GM12865 (cell line): ENCODE data around the gene GALE.

Experiments
- DNase-seq: peaks from one replicate; pipeline ENCODE4 v3.0.0; 2010; ENCODE audit warnings: low read depth
- H3K4me3 ChIP-seq: 2 replicates; pipeline ENCODE4 v1.5.1; 2011; ENCODE audit warnings: mild to moderate bottlenecking, low read depth, low read length, control low read depth
- CTCF ChIP-seq: IDR thresholded peaks from 2 replicates; pipeline ENCODE4 v1.5.1; 2011; ENCODE audit warnings: low read length, control low read depth, low read depth, inconsistent platforms; ENCODE audit not compliant: insufficient read depth; ENCODE audit errors: missing control alignments

Gene GALE

DNA sequence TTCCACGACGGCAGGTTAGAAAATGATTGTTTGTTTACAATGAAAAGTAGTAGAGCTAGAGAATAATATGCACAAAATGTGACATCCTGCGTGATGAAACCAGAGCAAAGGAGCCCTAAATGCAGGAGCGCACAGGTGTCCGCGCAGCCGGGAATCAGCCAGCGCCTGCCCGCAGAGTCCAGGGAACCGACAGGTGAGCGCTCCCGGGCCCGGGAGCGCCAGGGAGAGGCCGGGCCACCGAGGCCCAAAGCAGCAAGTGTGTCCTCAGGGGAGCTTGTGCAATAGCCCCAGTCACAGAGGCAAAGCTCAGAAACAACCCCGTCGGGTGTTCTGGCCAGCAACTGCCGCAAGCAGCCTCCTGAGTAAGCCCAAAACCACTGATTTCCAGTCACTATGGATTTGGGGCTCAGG is 789 bp upstream of the GALE start:
- no peak for DNase-seq
- no peak for TF ChIP-seq CTCF
- H3K4me3 ChIP-seq = peak overlapping the region; percentile 85

DNA sequence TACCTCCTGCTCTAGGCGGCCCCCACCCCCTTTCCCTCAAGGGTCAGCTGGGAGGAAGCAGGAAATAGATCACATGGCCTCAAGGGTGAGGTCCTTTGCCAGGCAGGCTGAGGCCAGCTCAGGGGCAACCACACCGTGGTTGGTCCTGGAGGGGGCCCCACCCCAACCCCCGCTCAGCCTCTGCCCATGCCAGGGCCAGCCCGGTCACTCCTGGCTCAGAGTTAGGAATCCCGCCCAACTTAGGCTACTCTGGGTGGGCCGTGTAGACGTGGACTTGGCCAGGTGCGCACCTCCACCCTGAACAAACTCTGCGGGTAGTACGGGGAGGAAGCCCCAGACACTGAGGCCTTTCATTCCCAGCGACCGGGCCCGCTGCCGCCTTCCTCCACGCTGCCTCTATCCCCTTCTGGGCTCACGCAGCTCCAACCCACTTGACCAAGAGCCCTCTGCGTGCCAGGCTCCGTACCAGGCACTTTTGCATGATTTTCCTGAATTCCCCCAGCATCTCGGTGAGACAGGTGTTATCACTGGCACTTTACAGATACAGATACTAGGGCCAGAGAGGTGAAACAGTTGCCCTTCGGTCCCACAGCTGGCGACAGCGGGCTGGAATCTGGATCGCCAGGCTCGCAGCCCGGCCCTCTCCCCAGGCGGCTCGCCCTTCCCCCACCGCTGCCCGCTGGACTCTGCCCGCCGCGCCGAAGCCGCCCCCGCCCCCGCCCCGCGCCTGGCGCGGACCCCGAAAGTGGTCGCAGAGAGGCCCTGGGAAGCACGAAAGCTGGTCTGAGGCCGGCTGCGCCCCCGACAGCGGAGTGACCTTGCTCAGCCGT is 769 bp downstream of the GALE start:
- DNase-seq = peak; percentile 52
- peak overlapping the region; percentile 85 for H3K4me3 ChIP-seq
- no peak for TF ChIP-seq CTCF

DNA sequence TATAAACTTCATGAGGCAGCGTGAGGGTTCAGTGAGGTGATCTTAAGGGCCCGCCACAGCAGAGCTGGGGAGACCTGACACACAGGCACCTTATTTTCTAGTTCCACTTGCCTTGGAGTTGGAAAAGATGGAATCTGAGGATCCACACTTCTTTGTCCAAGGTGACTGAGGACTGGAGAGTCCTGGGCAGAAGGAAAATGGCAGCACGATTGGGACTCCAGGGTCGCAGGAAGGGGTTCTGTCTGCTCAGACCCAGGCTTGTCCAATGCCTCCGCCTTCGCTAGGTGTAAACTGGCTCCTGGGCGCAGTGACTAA is 1.3 kb downstream of the GALE start:
- no peak for TF ChIP-seq CTCF
- no peak for DNase-seq
- H3K4me3 ChIP-seq = peak overlapping the region; percentile 85

GRCh38 chr1:23798662-23799142 is 1.9 kb downstream of the GALE start:
- no peak for DNase-seq
- H3K4me3 ChIP-seq = no peak overlapping the region
- peak; percentile 22 for TF ChIP-seq CTCF

DNA sequence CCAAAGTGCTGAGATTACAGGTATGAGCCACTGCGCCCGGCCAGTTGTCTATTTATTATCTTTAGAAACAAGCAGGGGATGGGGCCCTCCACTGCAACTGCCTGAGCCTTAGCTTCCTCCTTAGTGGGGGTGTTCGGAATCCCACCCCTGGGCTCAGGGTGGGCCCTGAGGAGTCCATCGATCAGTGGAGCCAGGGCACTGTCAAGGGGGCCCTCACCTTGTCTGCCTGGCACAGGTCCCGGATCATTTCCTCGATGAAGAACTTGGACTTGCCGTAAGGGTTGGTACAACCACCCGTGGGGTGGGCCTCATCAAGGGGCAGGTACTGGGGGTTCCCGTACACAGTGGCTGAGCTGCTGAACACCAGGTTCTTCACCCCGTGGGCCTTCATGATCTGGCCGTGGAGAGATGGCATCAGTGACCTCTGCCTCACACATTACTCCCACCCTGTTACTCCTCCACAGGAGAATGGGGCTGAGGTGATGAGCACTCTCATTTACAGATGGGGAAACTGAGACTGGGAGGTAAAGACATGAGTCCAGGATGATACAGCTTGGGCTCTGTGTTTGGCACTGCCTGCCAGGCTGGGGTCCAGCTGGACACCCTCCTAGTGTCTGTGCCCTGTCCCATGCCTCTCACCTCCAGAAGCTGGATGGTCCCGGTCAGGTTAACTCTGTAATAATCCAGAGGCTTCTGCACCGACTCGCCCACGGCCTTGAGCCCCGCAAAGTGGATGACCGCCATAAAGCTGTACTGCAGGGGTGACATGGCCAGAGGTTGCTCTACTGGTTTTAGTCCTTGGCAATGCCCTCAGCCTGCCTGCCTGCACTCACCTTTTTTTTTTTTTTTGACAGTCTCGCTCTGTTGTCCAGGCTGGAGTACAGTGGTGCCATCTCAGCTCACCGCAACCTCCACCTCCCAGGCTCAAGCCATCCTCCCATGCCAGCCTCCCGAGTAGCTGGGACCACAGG is 2.8 kb downstream of the GALE start:
- H3K4me3 ChIP-seq = no peak overlapping the region
- DNase-seq = no peak
- no peak for TF ChIP-seq CTCF

GRCh38 chr1:23796466-23797271 is 3.9 kb downstream of the GALE start:
- H3K4me3 ChIP-seq = no peak overlapping the region
- DNase-seq = no peak
- no peak for TF ChIP-seq CTCF
